22Rv1 (cell line): Measurements from ENCODE around the gene NPHP4.

Experiments used
- ZFX ChIP-seq: fragments of 450-650 bp; IDR thresholded peaks from 2 replicates; pipeline ENCODE4 v1.6.1; 2017; ENCODE audit warnings: antibody characterized with exemption, borderline replicate concordance
- TF ChIP-seq, protein P1 (sequence below): fragments of 450-650 bp; IDR thresholded peaks from 2 replicates; pipeline ENCODE4 v1.5.1; 2017; ENCODE audit warnings: mild to moderate bottlenecking

DNA sequence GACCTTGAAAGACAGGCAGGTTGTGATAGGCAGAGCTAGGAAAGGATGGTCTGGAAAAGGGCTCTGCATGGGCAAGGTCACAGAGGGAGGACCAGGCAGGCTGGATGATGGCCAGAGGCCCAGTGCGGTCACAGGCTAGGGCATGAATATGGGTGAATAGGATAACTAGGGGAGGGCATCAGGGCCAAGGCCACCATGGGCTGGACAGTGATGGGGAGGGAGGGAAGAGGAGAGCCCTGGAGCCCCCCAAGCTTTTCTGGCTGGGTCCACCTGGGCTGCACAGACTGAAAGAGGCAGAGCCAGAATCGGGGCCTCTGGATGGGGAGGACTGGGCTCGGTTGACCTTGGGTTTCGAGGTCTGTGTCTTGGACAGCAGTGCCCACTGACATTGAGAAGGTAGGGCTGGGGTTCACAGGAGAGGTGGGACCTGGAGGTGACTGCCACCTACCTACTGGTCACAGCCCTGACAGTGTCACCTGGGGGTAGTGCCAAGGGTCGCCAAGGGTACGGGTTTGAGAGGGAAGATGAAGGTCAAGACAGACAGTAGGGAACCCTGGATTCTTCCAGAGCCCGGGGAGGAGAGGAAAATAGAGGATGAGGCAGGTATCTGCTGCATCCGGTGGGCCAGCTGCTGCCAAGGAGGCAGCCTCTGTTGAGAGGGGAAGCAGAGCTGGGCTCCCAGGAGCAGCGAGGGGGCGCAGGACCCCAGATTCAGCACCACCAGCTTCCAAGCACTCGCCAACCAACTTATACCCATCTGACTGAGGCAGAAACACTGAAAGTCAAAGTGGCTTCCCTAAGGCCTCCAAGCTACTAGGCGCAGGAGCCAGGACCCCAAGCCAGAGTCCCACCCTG lies 6.1 kb upstream of the NPHP4 start:
- TF ChIP-seq, protein P1, sequence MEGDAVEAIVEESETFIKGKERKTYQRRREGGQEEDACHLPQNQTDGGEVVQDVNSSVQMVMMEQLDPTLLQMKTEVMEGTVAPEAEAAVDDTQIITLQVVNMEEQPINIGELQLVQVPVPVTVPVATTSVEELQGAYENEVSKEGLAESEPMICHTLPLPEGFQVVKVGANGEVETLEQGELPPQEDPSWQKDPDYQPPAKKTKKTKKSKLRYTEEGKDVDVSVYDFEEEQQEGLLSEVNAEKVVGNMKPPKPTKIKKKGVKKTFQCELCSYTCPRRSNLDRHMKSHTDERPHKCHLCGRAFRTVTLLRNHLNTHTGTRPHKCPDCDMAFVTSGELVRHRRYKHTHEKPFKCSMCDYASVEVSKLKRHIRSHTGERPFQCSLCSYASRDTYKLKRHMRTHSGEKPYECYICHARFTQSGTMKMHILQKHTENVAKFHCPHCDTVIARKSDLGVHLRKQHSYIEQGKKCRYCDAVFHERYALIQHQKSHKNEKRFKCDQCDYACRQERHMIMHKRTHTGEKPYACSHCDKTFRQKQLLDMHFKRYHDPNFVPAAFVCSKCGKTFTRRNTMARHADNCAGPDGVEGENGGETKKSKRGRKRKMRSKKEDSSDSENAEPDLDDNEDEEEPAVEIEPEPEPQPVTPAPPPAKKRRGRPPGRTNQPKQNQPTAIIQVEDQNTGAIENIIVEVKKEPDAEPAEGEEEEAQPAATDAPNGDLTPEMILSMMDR: no peak
- TF ChIP-seq ZFX: no peak
